Mesothelial cell of epicardium (in vitro differentiated cells): ENCODE measurements around the gene DTNA. TPM values are rescaled to one million over a fixed set of nuclear protein-coding genes. Genes with fewer than 3 reads are reported as not detected.

Source experiments
- DNase-seq, 2 experiments: peaks; one replicate each; pipeline ENCODE4 v3.0.0; 2021; ENCODE audit warnings: low spot score in 2 of 2; ENCODE audit not compliant: unreplicated experiment in 2 of 2
- H3K27ac Mint-ChIP-seq: 2 replicates; pipeline ENCODE4 v1.8.0; 2021; ENCODE audit warnings: mixed read lengths
- H3K27me3 Mint-ChIP-seq: 2 replicates; pipeline ENCODE4 v1.8.0; 2021; ENCODE audit warnings: low read depth, mixed read lengths
- H3K36me3 Mint-ChIP-seq: 2 replicates; pipeline ENCODE4 v1.8.0; 2021; ENCODE audit warnings: mixed read lengths
- H3K4me1 Mint-ChIP-seq: 2 replicates; pipeline ENCODE4 v1.8.0; 2021; ENCODE audit warnings: mixed read lengths
- H3K4me3 Mint-ChIP-seq: 2 replicates; pipeline ENCODE4 v1.8.0; 2021; ENCODE audit warnings: mild to moderate bottlenecking, moderate library complexity, mixed read lengths
- H3K9me3 Mint-ChIP-seq: 2 replicates; pipeline ENCODE4 v1.8.0; 2021; ENCODE audit warnings: mixed read lengths
- CTCF ChIP-seq: fragments of 200-600 bp; sonication (generic); IDR thresholded peaks from one replicate; pipeline ENCODE4 v1.5.0; 2021; ENCODE audit warnings: antibody characterized with exemption; ENCODE audit not compliant: unreplicated experiment
- total RNA-seq: library from RNA; stranded (reverse); gene quantifications from 3 replicates; pipeline ENCODE4 v1.2.1, GENCODE V29; 2021

Gene DTNA
- total RNA-seq, 1 donor from 2014 or later, result 10.1 TPM

GRCh38 chr18:34873986-34874580 is 164.0 kb downstream of the DTNA start:
- Mint-ChIP-seq H3K4me1 (no peaks in the 10 kb centered on the region), H3K27me3 (no peaks in the 10 kb centered on the region), H3K27ac (no peak overlapping the region)

GRCh38 chr18:34875150-34875549 is 165.1 kb downstream of the DTNA start:
- Mint-ChIP-seq H3K4me3 (no peak overlapping the region), H3K27ac (no peak overlapping the region), H3K9me3 (no peaks in the 10 kb centered on the region), H3K36me3 (no peaks in the 10 kb centered on the region), H3K4me1 (no peaks in the 10 kb centered on the region), H3K27me3 (no peaks in the 10 kb centered on the region)
- no peak for TF ChIP-seq CTCF
- no peak for DNase-seq

More at GRCh38 chr18:34873986-34874580, 164.0 kb downstream of the DTNA start:
- Mint-ChIP-seq H3K4me3 (no peak overlapping the region), H3K9me3 (no peaks in the 10 kb centered on the region), H3K36me3 (no peaks in the 10 kb centered on the region)
- no peak for TF ChIP-seq CTCF
- DNase-seq, result no peak

GRCh38 chr18:34880403-34880802 is 170.3 kb downstream of the DTNA start:
- no peak for DNase-seq
- Mint-ChIP-seq H3K27ac (no peak overlapping the region), H3K27me3 (no peaks in the 10 kb centered on the region), H3K36me3 (no peaks in the 10 kb centered on the region), H3K4me3 (no peak overlapping the region), H3K9me3 (no peaks in the 10 kb centered on the region), H3K4me1 (no peaks in the 10 kb centered on the region)
- no peak for TF ChIP-seq CTCF

GRCh38 chr18:34880882-34881834 is 171.1 kb downstream of the DTNA start:
- Mint-ChIP-seq H3K27ac (no peak overlapping the region), H3K27me3 (no peaks in the 10 kb centered on the region), H3K36me3 (no peaks in the 10 kb centered on the region), H3K4me3 (no peak overlapping the region), H3K9me3 (no peaks in the 10 kb centered on the region), H3K4me1 (no peaks in the 10 kb centered on the region)
- no peak for TF ChIP-seq CTCF
- DNase-seq, result no peak

GRCh38 chr18:34884436-34884835 is 174.3 kb downstream of the DTNA start:
- no peaks in the 10 kb centered on the region for H3K4me1 Mint-ChIP-seq
- DNase-seq, result no peak
- no peak overlapping the region for H3K4me3 Mint-ChIP-seq
- no peaks in the 10 kb centered on the region for H3K36me3 Mint-ChIP-seq
- TF ChIP-seq CTCF, result no peak
- no peaks in the 10 kb centered on the region for H3K27me3 Mint-ChIP-seq
- H3K27ac Mint-ChIP-seq, result no peak overlapping the region
- no peaks in the 10 kb centered on the region for H3K9me3 Mint-ChIP-seq
